GM18951 (cell line): ENCODE data around the gene TNFRSF12A.

Experiments used
- POLR2A ChIP-seq: IDR thresholded peaks from 4 replicates; pipeline ENCODE4 v1.6.1; 2011; ENCODE audit warnings: mild to moderate bottlenecking; ENCODE audit not compliant: insufficient read length, insufficient read depth; ENCODE audit errors: extremely low read depth
- in situ Hi-C: fragments of 300-500 bp; cut with MboI; formaldehyde crosslinking; loops from one replicate; pipeline ENCODE4 v1.12.0; 2022; ENCODE audit warnings: low sequenced_read_pairs, mixed read lengths, inconsistent platforms; ENCODE audit not compliant: unreplicated experiment

Gene TNFRSF12A

GRCh38 chr16:2980227-2981176 is 39.7 kb upstream of the TNFRSF12A start, which contains the start of gene PKMYT1:
Gene PKMYT1 (minus strand): TSS chr16:2980446. CDS start chr16:2979657, 789 bp downstream.
- peak; percentile 98 for TF ChIP-seq POLR2A
- in situ Hi-C loops = no loop called here

- in situ Hi-C loops = no loop called here
- no peak for TF ChIP-seq POLR2A
Observed at GRCh38 chr16:2981177-2981898, 38.8 kb upstream of the TNFRSF12A start.

DNA sequence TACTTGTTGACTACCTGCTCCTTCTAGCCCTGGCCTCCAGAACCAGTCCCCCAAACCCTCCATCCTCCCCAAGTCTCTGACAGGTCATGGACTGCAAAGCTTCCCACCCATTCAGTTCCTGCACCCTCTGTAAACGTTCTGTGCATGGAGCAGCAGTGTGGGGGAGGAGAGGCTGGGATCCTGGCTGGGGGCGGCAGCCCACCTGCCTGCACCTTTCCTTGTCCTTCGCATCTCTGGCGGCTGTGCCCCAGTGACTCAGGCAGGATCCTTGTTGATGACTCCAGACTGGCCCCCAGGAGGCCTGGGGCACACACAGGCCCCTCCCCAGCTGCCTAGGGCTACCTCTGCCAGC is 38.3 kb upstream of the TNFRSF12A start:
- in situ Hi-C loops = no loop called here
- TF ChIP-seq POLR2A = no peak

- in situ Hi-C loops = no loop called here
- TF ChIP-seq POLR2A = no peak
Observed at GRCh38 chr16:2982402-2982801, 37.8 kb upstream of the TNFRSF12A start.

DNA sequence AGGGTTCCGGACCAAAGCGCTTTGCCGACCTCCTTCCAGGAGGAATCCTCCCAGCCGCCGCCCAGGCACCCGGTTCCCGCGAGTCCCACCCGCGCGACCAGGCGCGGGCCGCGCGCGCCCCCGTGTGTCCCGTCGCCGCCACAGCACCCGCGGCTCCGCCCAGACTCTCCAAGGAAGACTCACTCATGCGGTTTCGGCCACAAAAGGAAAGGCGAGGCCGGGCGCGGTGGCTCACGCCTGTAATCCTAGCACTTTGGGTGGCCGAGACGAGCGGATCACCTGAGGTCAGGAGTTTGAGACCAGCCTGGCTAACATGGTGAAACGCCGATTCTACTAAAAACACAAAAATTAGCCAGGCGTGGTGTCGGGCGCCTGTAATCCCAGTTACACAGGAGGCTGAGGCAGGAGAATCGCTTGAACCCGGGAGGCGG is 36.4 kb upstream of the TNFRSF12A start:
- no peak for TF ChIP-seq POLR2A
- in situ Hi-C loops = no loop called here

- TF ChIP-seq POLR2A = no peak
- in situ Hi-C loops = no loop called here
Observed at GRCh38 chr16:2985462-2985861, 34.7 kb upstream of the TNFRSF12A start.

GRCh38 chr16:2985893-2986355 is 34.2 kb upstream of the TNFRSF12A start:
- TF ChIP-seq POLR2A = no peak
- in situ Hi-C loops = no loop called here

GRCh38 chr16:2986623-2987188 is 33.5 kb upstream of the TNFRSF12A start:
- in situ Hi-C loops = no loop called here
- no peak for TF ChIP-seq POLR2A

- TF ChIP-seq POLR2A = no peak
- in situ Hi-C loops = no loop called here
Observed at GRCh38 chr16:2987286-2987685, 32.9 kb upstream of the TNFRSF12A start.

DNA sequence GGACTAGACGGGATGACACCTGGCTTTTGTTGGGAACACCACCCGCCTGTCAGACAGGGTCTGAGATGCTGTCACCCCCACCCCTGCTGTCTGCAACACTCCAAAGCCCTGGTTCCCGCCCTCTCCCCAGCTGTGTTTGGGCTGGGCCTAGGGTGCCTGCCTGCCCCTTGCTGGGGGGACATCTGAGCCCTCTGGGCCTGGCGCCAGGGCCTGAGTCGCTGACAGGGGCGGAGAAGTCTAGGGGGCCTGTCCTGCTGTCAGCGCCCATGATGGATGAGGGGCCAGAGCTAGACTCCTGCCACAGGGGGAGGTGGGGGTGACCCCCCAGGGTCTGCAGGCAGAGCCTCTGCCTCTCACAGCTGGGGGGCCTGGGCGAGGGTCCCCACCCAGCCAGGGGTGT is 32.3 kb upstream of the TNFRSF12A start:
- in situ Hi-C loops = no loop called here
- TF ChIP-seq POLR2A = no peak

DNA sequence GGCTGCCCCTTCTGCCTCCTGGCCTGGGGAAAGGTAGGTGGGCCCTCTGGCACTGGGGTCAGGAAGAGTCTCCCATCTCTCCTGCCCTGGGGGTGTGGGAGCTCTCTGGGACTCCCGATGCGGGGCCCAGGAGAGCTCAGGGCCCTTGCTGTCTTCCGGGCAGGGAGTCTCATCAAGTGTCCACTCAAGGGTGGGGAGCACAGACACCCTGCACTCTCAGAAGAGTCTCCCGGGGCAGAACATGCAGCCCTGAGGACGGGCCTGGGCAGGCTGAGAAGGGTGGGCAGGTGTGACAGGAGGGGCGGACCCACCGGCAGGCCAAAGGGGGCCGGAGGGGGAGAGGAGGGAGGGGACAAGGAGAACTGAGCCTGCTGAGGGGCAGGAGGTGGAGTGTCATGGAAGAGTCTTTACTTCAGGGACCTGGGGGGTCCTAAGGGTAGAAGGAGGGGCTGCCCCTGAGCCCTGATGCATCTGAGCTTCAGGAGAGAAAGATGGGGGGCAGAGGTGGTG is 31.5 kb upstream of the TNFRSF12A start:
- in situ Hi-C loops = no loop called here
- TF ChIP-seq POLR2A = no peak

- TF ChIP-seq POLR2A = no peak
- in situ Hi-C loops = no loop called here
Observed at GRCh38 chr16:2990891-2991290, 29.3 kb upstream of the TNFRSF12A start.

GRCh38 chr16:2991566-2992261 is 28.5 kb upstream of the TNFRSF12A start:
- in situ Hi-C loops = no loop called here

More at GRCh38 chr16:2991566-2992261, 28.5 kb upstream of the TNFRSF12A start:
- TF ChIP-seq POLR2A = no peak
